WERI-Rb-1 (cell line): ENCODE results near the gene TMEM222.

Source experiments
- DNase-seq: peaks from one replicate; pipeline ENCODE4 v3.0.0-alpha.2; 2020
- H3K27ac ChIP-seq: fragments of 250-450 bp; sonication (Bioruptor Pico); 2 replicates; pipeline ENCODE4 v1.5.1; 2020; ENCODE audit warnings: mild to moderate bottlenecking, moderate library complexity
- H3K27me3 ChIP-seq: fragments of 250-450 bp; sonication (Bioruptor Pico); 2 replicates; pipeline ENCODE4 v1.5.1; 2021; ENCODE audit warnings: mild to moderate bottlenecking, low read depth, moderate library complexity; ENCODE audit not compliant: insufficient read depth, severe bottlenecking
- H3K36me3 ChIP-seq: fragments of 250-450 bp; sonication (Bioruptor Pico); 2 replicates; pipeline ENCODE4 v1.5.1; 2020; ENCODE audit warnings: mild to moderate bottlenecking, moderate library complexity
- H3K4me3 ChIP-seq: 2 replicates; pipeline ENCODE4 v1.5.1; 2011; ENCODE audit warnings: low read depth, mild to moderate bottlenecking, control low read depth, low read length
- H3K9me3 ChIP-seq: fragments of 250-450 bp; sonication (Bioruptor Pico); 2 replicates; pipeline ENCODE4 v1.5.1; 2021; ENCODE audit warnings: mild to moderate bottlenecking, moderate library complexity; ENCODE audit not compliant: severe bottlenecking
- TF ChIP-seq, protein P1 (sequence below): IDR thresholded peaks from 2 replicates; pipeline ENCODE4 v1.5.1; 2011; ENCODE audit warnings: low read depth, mild to moderate bottlenecking, control low read depth, inconsistent platforms, low read length

Gene TMEM222

DNA sequence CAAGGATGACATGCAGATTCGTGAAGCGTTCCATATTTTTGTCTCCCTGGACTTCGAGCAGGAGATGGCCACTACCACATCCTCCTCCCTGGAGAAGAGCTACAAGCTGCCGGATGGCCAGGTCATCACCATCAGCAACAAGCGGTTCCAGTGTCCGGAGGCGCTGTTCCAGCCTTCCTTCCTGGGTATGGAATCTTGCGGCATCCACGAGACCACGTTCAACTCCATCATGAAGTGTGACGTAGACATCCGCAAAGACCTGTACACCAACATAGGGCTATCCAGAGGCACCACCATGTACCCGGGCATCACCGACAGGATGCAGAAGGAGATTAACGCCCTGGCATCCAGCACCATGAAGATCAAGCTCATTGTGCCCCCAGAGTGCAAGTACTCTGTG, 3.3 kb downstream of the TMEM222 start:
- TF ChIP-seq, protein P1, sequence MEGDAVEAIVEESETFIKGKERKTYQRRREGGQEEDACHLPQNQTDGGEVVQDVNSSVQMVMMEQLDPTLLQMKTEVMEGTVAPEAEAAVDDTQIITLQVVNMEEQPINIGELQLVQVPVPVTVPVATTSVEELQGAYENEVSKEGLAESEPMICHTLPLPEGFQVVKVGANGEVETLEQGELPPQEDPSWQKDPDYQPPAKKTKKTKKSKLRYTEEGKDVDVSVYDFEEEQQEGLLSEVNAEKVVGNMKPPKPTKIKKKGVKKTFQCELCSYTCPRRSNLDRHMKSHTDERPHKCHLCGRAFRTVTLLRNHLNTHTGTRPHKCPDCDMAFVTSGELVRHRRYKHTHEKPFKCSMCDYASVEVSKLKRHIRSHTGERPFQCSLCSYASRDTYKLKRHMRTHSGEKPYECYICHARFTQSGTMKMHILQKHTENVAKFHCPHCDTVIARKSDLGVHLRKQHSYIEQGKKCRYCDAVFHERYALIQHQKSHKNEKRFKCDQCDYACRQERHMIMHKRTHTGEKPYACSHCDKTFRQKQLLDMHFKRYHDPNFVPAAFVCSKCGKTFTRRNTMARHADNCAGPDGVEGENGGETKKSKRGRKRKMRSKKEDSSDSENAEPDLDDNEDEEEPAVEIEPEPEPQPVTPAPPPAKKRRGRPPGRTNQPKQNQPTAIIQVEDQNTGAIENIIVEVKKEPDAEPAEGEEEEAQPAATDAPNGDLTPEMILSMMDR = no peak
- Histone ChIP-seq H3K27me3 (no peaks in the 10 kb centered on the region), H3K27ac (no peak overlapping the region), H3K4me3 (no peak overlapping the region), H3K36me3 (peaks cover 44% of the 10 kb centered on the region), H3K9me3 (no peaks in the 10 kb centered on the region)
- no peak for DNase-seq

DNA sequence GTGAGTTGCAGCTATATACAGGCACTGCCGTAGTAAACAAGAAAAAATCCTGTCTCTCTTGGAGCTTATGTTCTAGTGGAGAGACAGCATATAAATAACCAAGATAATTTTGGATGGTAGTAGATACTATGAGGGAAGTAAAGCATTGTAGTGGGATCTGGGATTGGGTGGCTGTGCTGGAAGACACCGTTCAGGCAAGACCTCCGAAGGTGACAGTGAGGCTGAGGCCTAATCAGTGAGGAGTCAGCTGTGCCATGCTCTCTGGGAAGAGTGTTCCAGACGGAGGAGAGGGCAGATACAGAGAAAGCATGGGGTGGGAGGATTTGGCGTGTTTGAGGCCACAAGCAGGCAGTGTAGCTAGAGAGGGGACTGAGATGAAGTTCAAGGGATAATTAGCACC, 6.0 kb downstream of the TMEM222 start:
- H3K9me3 ChIP-seq = no peaks in the 10 kb centered on the region
- TF ChIP-seq, protein P1 = no peak
- no peak overlapping the region for H3K4me3 ChIP-seq
- H3K36me3 ChIP-seq = peaks cover 57% of the 10 kb centered on the region
- DNase-seq = no peak
- H3K27ac ChIP-seq = peak overlapping the region; percentile 64
- H3K27me3 ChIP-seq = no peaks in the 10 kb centered on the region

DNA sequence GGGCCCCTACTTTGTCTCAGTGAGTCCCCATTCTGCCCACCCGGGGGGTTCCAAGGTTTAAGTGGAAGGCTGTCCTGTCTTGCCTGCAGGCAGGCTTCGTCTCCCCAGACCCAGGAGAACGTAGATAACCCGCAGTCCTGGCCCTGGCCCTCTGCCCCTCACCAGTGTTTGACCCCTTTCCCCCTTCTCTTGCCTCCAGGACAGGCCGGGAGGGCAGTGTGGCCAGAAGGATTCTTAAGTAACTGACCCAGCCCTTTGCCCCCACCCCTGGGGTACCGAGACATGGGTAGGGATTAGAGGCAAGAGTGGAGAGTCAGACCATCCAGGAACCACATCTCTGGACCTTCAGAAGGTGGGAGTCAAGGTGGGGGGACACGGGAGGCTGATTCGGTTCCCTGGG, 8.8 kb downstream of the TMEM222 start:
- TF ChIP-seq, protein P1 = no peak
- Histone ChIP-seq H3K27ac (no peak overlapping the region), H3K9me3 (no peaks in the 10 kb centered on the region), H3K4me3 (no peak overlapping the region), H3K27me3 (no peaks in the 10 kb centered on the region), H3K36me3 (peaks cover 52% of the 10 kb centered on the region)
- DNase-seq = no peak

DNA sequence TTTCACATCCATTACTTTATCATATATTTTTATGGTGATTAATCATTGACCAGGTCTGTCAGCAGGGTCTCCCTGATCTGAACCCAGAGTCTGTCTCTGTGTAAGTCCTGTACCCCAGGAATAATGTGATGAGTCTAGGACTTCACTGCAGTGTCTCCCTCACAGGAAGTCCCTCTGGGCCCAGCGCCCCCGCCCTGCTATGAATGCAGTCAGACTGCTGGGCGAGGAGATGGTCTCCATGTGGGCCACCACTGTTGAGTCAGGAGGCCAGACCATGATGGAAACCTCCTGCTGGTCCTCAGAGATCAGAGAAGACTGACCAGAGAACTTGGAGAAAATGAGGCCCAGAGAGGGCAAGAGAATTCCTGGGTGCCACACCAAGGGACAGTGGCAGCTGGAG, 9.5 kb downstream of the TMEM222 start:
- peaks cover 49% of the 10 kb centered on the region for H3K36me3 ChIP-seq

DNA sequence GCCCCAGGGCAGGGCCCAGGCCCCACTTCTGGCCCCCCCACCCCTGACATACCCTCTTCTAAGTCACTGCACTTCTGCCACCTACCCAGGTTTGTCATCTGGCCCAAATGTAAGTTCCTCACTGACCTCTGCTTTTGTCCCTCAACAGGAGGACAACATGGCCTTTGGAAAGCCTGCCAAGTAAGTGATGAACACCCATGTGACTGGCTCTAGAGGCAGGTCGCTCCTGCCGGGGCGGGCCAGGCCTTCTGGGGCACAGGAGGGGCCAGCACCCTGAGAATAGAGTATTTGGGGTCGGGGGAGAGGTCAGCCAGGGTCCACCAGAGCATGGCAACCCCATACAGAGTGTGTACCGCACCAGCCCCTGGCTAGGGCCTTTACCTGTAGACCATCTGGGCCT, 10.0 kb downstream of the TMEM222 start:
- no peak for DNase-seq
- TF ChIP-seq, protein P1 = no peak
- Histone ChIP-seq H3K27me3 (no peaks in the 10 kb centered on the region), H3K4me3 (no peak overlapping the region), H3K36me3 (peaks cover 49% of the 10 kb centered on the region), H3K27ac (no peak overlapping the region), H3K9me3 (no peaks in the 10 kb centered on the region)

More for the DNA sequence above, 9.5 kb downstream of the TMEM222 start:
- H3K9me3 ChIP-seq = no peaks in the 10 kb centered on the region
- no peaks in the 10 kb centered on the region for H3K27me3 ChIP-seq
- TF ChIP-seq, protein P1 = no peak
- DNase-seq = no peak
- no peak overlapping the region for H3K27ac ChIP-seq
- no peak overlapping the region for H3K4me3 ChIP-seq

DNA sequence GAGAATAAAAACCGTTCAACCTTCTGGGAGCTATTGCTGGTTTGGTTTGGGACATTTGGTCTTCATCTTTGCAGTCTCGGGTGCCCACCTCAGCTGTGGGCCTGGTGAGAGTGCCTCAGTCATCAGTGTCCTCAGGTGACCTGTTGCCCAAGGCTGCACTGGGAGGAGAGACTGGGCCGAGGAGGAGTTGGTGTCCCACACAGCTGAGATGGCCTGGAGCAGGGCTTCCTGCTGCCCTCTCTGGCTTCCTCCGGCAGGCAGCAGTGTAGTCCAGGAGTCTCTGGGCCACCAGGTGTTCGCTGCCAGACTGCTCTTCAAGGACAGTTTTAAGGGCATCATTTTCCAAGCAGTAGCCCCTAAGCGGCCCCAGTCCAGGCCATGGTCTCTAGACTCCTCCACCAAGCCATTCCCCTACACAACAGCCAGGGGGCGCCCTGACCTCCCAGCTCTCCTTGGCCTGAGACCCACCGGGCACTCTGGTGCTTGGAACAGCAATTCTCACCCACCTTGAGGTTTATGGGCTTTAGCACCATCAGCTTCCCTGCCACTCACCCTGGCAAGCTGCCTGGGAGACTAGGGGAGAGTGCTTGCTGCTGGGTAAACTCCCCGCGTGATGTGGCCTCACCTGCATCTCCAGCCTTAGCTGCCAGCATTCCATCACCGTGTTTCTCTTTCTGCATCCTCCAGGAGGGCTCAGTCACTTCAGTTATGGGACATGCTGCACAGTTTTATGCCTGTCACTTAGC, 10.7 kb downstream of the TMEM222 start:
- no peak overlapping the region for H3K27ac ChIP-seq

More for the DNA sequence above, 10.7 kb downstream of the TMEM222 start:
- H3K36me3 ChIP-seq = peaks cover 49% of the 10 kb centered on the region
- peak; percentile 66 for DNase-seq
- no peak overlapping the region for H3K4me3 ChIP-seq
- TF ChIP-seq, protein P1 = peak; percentile 92
- H3K27me3 ChIP-seq = no peaks in the 10 kb centered on the region
- no peaks in the 10 kb centered on the region for H3K9me3 ChIP-seq
